ENCODE data around the gene CDKN2AIP.
"Not testable (repeated sequence)": the region's sequence is repeated elsewhere in the genome, so short reads cannot be mapped to it uniquely, and the experiment has no call there.

The CDKN2AIP gene

GRCh38 chr4:183449193-183449882 lies 4.9 kb downstream of the CDKN2AIP start:
- no peak for ATAC-seq

DNA sequence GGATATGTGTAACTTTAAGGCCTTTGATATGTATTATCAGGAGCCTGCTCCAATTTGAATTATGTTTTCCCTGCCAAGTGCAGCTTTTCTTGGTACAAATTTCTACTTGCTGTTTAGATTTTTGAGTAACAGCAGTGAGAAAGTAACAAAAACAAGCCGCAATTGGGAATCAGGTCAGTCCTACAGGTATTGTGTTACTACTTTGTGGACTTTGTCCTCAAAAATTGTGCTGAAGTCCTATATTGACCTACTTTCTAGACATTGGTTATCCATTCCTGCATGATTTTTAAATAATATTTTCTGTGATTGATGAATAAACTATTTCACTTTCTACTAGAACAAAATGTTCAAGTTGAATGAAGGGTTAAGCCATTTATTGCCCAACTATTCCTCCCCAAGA lies 5.7 kb downstream of the CDKN2AIP start:
- no peak for ATAC-seq

DNA sequence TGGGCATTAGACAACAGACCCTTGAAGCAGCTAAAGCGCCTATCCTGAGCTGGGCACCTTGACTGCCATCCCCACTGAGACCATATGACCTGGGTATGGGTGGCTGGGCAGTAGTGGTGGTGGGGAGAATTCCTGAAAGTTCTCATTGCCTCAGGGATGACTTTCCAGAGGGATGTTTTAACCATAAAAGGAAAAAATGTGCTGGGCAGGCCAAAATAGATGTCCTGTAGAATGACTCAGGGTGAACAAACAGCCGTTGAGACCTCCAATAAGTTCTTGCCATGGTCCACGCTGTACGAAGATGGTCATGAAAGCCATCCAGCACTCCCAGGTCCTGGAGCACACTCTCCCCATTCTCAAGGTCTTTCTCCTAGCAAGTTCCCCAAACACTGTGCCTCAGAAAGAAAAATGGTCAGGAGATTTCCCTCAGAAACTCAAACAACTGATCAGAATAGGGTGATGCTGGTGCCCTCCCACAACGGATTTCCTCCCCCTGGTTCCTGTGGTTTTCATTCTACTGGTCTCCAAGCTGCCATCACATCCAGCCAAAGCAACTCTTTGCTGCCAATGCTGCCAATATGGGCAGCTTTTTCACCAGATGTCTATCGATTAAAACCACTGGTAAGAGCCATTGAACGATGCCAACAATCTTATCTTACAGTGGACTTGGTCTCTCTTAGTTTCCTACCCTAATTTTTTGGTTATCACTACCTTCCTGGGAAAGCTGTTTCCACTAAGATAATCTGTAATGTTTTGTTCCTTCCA lies 11.2 kb downstream of the CDKN2AIP start:
- ATAC-seq: no peak

DNA sequence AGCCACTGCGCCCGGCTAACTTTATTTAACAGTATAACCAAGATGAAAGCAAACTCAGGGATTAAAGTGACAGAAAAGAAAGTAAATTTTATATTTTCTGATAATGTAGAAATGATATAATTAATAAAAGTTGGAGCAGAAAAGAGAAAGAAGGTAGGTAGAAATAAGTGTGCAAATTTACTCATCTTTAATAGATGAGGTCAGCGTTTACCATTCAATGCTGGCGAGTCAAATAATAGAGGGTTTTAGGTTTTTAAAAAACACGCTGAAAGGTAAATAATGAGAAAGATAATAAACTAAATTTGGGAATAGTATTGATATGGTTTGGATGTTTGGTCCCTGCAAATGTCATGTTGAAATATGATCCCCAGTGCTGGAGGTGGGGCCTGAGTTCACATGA lies 13.6 kb downstream of the CDKN2AIP start:
- ATAC-seq: no peak

DNA sequence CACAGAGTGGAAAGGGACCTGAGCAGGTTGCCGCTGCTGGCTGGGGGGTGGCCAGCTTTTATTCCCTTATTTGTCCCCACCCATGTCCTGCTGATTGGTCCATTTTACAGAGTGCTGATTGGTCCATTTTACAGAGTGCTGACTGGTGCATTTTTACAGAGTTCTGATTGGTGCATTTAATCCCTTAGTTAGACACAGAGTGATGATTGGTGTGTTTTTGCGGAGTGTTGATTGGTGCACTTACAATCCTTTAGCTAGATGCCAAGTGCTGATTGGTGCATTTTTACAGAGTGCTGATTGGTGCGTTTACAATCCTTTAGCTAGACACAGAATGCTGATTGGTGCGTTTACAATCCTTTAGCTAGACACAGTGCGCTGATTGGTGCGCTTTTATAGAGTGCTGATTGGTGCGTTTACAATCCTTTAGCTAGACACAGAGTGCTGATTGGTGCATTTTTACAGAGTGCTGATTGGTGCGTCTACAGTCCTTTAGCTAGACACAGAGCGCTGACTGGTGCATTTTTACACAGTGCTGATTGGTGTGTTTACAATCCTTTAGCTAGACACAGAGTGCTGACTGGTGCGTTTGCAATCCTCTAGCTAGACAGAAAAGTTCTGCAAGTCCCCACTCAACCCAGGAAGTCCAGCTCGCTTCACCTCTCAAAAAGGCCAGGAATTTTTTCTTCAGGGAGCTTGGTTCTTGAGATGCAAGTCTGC lies 19.6 kb downstream of the CDKN2AIP start:
- not testable (repeated sequence) for ATAC-seq

DNA sequence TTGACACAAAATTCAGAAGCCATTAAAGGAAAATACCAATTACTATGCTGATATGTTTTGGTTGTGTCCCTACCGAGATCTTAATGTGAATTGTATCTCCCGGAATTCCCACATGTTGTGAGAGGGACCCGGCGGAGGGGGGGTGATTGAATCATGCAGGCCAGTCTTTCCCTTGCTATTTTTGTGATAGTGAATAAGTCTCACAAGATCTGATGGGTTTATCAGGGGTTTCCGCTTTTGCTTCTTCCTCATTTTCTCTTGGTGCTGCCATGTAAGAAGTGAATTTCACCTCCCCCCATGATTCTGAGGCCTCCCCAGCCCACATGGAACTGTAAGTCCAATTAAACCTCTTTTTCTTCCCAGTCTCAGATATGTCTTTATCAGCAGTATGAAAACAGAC lies 21.4 kb downstream of the CDKN2AIP start:
- ATAC-seq: not testable (repeated sequence)

- no peak for ATAC-seq
Observed at GRCh38 chr4:183467246-183467645, 22.8 kb downstream of the CDKN2AIP start.

- ATAC-seq: no peak
Observed at GRCh38 chr4:183468210-183469095, 24.0 kb downstream of the CDKN2AIP start.

- ATAC-seq: no peak
Observed at GRCh38 chr4:183469285-183469684, 24.8 kb downstream of the CDKN2AIP start.

GRCh38 chr4:183469936-183470335 lies 25.5 kb downstream of the CDKN2AIP start:
- no peak for ATAC-seq

DNA sequence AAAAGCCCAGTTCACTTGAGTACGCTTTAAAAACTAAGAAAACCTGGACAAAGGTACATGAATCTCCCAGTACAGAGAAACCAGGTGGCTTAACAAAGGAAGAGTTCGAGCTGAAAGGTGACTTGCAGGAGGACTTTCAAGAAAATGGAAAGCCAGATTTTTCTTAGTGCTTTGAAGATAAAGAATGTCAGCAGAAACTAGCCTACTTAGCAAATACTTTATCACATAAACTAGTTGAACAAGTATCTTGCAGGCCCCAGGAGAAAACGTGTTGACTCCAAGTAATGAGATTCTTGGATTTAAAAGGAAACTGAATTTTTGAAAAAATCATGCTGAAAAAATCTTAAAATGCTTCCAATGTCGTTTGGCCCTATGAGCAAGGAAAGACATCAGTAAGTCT lies 26.4 kb downstream of the CDKN2AIP start:
- ATAC-seq: no peak

- ATAC-seq: peak; percentile 56 to 66
Observed at GRCh38 chr4:183471946-183472708, 27.7 kb downstream of the CDKN2AIP start.

- ATAC-seq: no peak
Observed at GRCh38 chr4:183478123-183478522, 33.7 kb downstream of the CDKN2AIP start.

DNA sequence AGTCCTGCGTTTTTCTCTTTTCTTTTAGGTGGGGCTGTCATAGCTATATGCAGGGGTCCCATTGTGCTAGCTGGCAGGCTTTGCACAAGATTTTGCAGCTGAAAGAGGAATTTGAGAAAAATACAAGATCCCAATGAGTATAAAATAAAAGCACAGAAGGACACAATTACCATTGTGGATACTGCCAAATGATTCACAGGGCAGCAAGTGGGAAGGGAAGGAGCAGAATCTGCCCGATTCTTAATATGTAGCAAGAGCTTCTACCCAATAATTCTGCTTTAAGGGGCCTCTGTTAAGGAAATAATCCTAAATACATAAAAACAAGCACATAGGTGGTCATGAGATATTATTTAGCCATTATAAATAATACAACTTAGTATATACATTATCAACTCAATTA lies 34.5 kb downstream of the CDKN2AIP start:
- no peak for ATAC-seq

- not testable (repeated sequence) for ATAC-seq
Observed at GRCh38 chr4:183482515-183483095, 38.2 kb downstream of the CDKN2AIP start.

GRCh38 chr4:183483997-183484396 lies 39.6 kb downstream of the CDKN2AIP start:
- no peak for ATAC-seq

- no peak for ATAC-seq
Observed at GRCh38 chr4:183485411-183486160, 41.1 kb downstream of the CDKN2AIP start.

DNA sequence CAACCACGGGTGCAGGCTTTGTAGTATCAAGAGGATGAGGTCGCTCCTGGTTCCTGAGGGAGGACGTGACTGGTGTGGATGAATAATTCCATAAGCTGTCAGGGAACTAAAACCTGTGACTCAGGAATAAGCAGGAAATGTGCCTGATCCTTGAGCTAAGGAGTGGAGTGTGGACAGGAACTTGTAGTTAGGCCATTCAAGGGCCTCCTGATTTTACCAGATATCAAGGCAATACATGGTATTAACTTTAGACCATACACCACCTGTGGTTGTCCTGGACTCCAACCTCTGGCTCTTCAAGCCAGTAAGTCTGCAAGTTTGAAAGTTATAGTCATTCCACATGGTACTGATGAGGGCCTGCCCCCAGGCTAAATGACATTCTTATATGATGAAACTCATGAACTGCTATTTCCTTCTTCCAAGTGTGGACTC lies 48.4 kb downstream of the CDKN2AIP start:
- no peak for ATAC-seq

GRCh38 chr4:183493246-183493645 lies 48.8 kb downstream of the CDKN2AIP start:
- ATAC-seq: no peak

- no peak for ATAC-seq
Observed at GRCh38 chr4:183495184-183495583, 50.7 kb downstream of the CDKN2AIP start.

Measured in activated CD4-positive, CD25-positive, alpha-beta regulatory T cell treated with anti-CD3 and anti-CD28 coated beads, Interleukin-2, amount 50 U/mL, for 24 hours (primary cell).